Activated naive CD4-positive, alpha-beta T cell treated with anti-CD3 and anti-CD28 coated beads for 36 hours (primary cell): ENCODE measurements around the gene MPIG6B. TPM values are rescaled to one million over a fixed set of nuclear protein-coding genes. Genes with fewer than 3 reads are reported as not detected.

Source experiments
- CTCF ChIA-PET: fragments of 350-600 bp; sonication (Branson Sonifier 250); formaldehyde crosslinking; loops from one replicate; lab custom pipeline; 2021; ENCODE audit warnings: antibody characterized with exemption; lab: Charles Lee
- DNase-seq: peaks from one replicate; pipeline ENCODE4 v3.0.0-alpha.2; 2020
- H3K27ac Mint-ChIP-seq: one replicate; pipeline ENCODE4 v1.8.0; 2021; ENCODE audit warnings: mild to moderate bottlenecking, mixed read lengths
- H3K27me3 Mint-ChIP-seq: one replicate; pipeline ENCODE4 v1.8.0; 2021; ENCODE audit warnings: low read depth, mixed read lengths
- H3K36me3 Mint-ChIP-seq: one replicate; pipeline ENCODE4 v1.8.0; 2021; ENCODE audit warnings: low read depth, mixed read lengths
- H3K4me1 Mint-ChIP-seq: one replicate; pipeline ENCODE4 v1.8.0; 2021; ENCODE audit warnings: low read depth, mixed read lengths
- H3K4me3 Mint-ChIP-seq: one replicate; pipeline ENCODE4 v1.8.0; 2021; ENCODE audit warnings: mild to moderate bottlenecking, moderate library complexity, mixed read lengths
- H3K9me3 Mint-ChIP-seq: one replicate; pipeline ENCODE4 v1.8.0; 2021; ENCODE audit warnings: mixed read lengths
- intact Hi-C: fragments of 100-400 bp; cut with micrococcal nuclease; formaldehyde crosslinking; loops from one replicate; pipeline ENCODE4 v1.15.1; 2023
- total RNA-seq, 2 experiments: library from RNA; stranded (reverse); gene quantifications; one replicate each; pipeline ENCODE4 v1.2.3, GENCODE V29; 2021

The MPIG6B gene
- total RNA-seq, 2 experiments from 2014 or later = 0.49 TPM; not detected in 1

GRCh38 chr6:31736021-31736767 is 13.0 kb downstream of the MPIG6B start, which contains the start of gene CLIC1:
Gene CLIC1, minus strand, starts transcription at chr6:31736530. Its CDS starts 230 bp downstream, at chr6:31736300.
- peak within 1 kb of the TSS; percentile 93 for H3K4me3 Mint-ChIP-seq
- intact Hi-C loops = loop anchor here (5.0 kb wide), 4 partner anchors 159 to 1106 kb away; partner anchors contain the start of genes EHMT2, GPSM3, PBX2 and PSMB8
- H3K27ac Mint-ChIP-seq = peak within 1 kb of the TSS; percentile 93
- peaks cover 47% of the 10 kb centered on the region for H3K36me3 Mint-ChIP-seq
- H3K9me3 Mint-ChIP-seq = no peaks in the 10 kb centered on the region
- peaks cover 53% of the 10 kb centered on the region for H3K4me1 Mint-ChIP-seq
- DNase-seq = peak; percentile 93
- no peaks in the 10 kb centered on the region for H3K27me3 Mint-ChIP-seq
- CTCF ChIA-PET = interaction anchor here (0.5 to 4.3 kb wide), 5 partner anchors 8 to 132 kb away, joined by 3 to 22 read pairs (median 6); partner anchors contain the start of gene DDAH2

GRCh38 chr6:31736768-31737314 is 13.7 kb downstream of the MPIG6B start:
- peaks cover 51% of the 10 kb centered on the region for H3K36me3 Mint-ChIP-seq
- H3K27ac Mint-ChIP-seq = peak overlapping the region; percentile 93
- H3K9me3 Mint-ChIP-seq = no peaks in the 10 kb centered on the region
- peak overlapping the region; percentile 93 for H3K4me3 Mint-ChIP-seq
- DNase-seq = no peak
- no peaks in the 10 kb centered on the region for H3K27me3 Mint-ChIP-seq
- H3K4me1 Mint-ChIP-seq = peaks cover 58% of the 10 kb centered on the region
- intact Hi-C loops = loop anchor here (5.0 kb wide), 4 partner anchors 160 to 1105 kb away; partner anchors contain the start of genes EHMT2, GPSM3, PBX2 and PSMB8
- CTCF ChIA-PET = interaction anchor here (0.7 to 4.3 kb wide), 6 partner anchors 8 to 139 kb away, joined by 3 to 22 read pairs (median 6); partner anchors contain the start of gene DDAH2

- Mint-ChIP-seq H3K36me3 (peaks cover 50% of the 10 kb centered on the region), H3K27ac (peak overlapping the region; percentile 93), H3K9me3 (no peaks in the 10 kb centered on the region), H3K27me3 (no peaks in the 10 kb centered on the region), H3K4me3 (peak overlapping the region; percentile 93), H3K4me1 (peaks cover 59% of the 10 kb centered on the region)
- CTCF ChIA-PET = interaction anchor here (0.6 to 4.3 kb wide), 17 partner anchors 9 to 418 kb away, joined by 3 to 22 read pairs (median 3); partner anchors contain the start of genes BAG6, DDAH2, LY6G5C and LY6G6F
- DNase-seq = peak; percentile 53
- intact Hi-C loops = loop anchor here (5.0 kb wide), 4 partner anchors 160 to 1105 kb away; partner anchors contain the start of genes EHMT2, GPSM3, PBX2 and PSMB8
These were observed 14.3 kb downstream of the MPIG6B start for GRCh38 chr6:31737315-31737990.

GRCh38 chr6:31737991-31738979 is 15.1 kb downstream of the MPIG6B start:
- Mint-ChIP-seq H3K36me3 (peaks cover 55% of the 10 kb centered on the region), H3K4me3 (peak overlapping the region; percentile 93), H3K27ac (peak overlapping the region; percentile 93), H3K27me3 (no peaks in the 10 kb centered on the region), H3K9me3 (no peaks in the 10 kb centered on the region), H3K4me1 (peaks cover 56% of the 10 kb centered on the region)
- intact Hi-C loops = loop anchor here (1.0 to 5.0 kb wide), 15 partner anchors 9 to 1233 kb away; partner anchors contain the start of genes ABHD16A, AGPAT1, DDAH2 and EHMT2
- CTCF ChIA-PET = interaction anchor here (0.6 to 4.3 kb wide), 22 partner anchors 10 to 417 kb away, joined by 3 to 22 read pairs (median 4); partner anchors contain the start of genes ABHD16A, BAG6, DDAH2 and LSM2
- peak; percentile 86 for DNase-seq

- H3K4me3 Mint-ChIP-seq = peak within 1 kb of the TSS; percentile 95
- DNase-seq = peak; percentile 99
- intact Hi-C loops = loop anchor here (1.0 to 5.0 kb wide), 12 partner anchors 33 to 1231 kb away; partner anchors contain the start of genes AGPAT1, BAG6, EHMT2 and GPSM3
- H3K4me1 Mint-ChIP-seq = peaks cover 45% of the 10 kb centered on the region
- peak within 1 kb of the TSS; percentile 93 for H3K27ac Mint-ChIP-seq
- no peaks in the 10 kb centered on the region for H3K9me3 Mint-ChIP-seq
- peaks cover 49% of the 10 kb centered on the region for H3K36me3 Mint-ChIP-seq
- H3K27me3 Mint-ChIP-seq = no peaks in the 10 kb centered on the region
- CTCF ChIA-PET = interaction anchor here (1.0 to 4.3 kb wide), 11 partner anchors 10 to 158 kb away, joined by 3 to 22 read pairs (median 7); partner anchors contain the start of genes DDAH2, LY6G5C and VARS1
These were observed 16.6 kb downstream of the MPIG6B start, which contains the start of gene MSH5 for GRCh38 chr6:31739639-31740396. Gene MSH5, plus strand, starts transcription at chr6:31740005. Its CDS starts 462 bp downstream, at chr6:31740467.

GRCh38 chr6:31740397-31741223 is 17.4 kb downstream of the MPIG6B start:
- H3K4me1 Mint-ChIP-seq = peaks cover 45% of the 10 kb centered on the region
- DNase-seq = no peak

GRCh38 chr6:31741815-31742214 is 18.6 kb downstream of the MPIG6B start:
- intact Hi-C loops = no loop called here
- no peak overlapping the region for H3K27ac Mint-ChIP-seq
- H3K4me1 Mint-ChIP-seq = peaks cover 41% of the 10 kb centered on the region

More at GRCh38 chr6:31740397-31741223, 17.4 kb downstream of the MPIG6B start:
- intact Hi-C loops = no loop called here
- CTCF ChIA-PET = interaction anchor here (1.0 to 2.3 kb wide), 8 partner anchors 11 to 157 kb away, joined by 3 to 11 read pairs (median 6); partner anchors contain the start of genes LY6G5C and VARS1
- H3K36me3 Mint-ChIP-seq = peaks cover 49% of the 10 kb centered on the region
- H3K9me3 Mint-ChIP-seq = no peaks in the 10 kb centered on the region
- peak overlapping the region; percentile 95 for H3K4me3 Mint-ChIP-seq
- peak overlapping the region; percentile 93 for H3K27ac Mint-ChIP-seq
- H3K27me3 Mint-ChIP-seq = no peaks in the 10 kb centered on the region

GRCh38 chr6:31742894-31743293 is 19.7 kb downstream of the MPIG6B start:
- DNase-seq = no peak
- intact Hi-C loops = no loop called here
- Mint-ChIP-seq H3K4me1 (peaks cover 30% of the 10 kb centered on the region), H3K4me3 (no peak overlapping the region), H3K9me3 (no peaks in the 10 kb centered on the region), H3K27me3 (no peaks in the 10 kb centered on the region), H3K36me3 (peaks cover 57% of the 10 kb centered on the region), H3K27ac (no peak overlapping the region)
- CTCF ChIA-PET = interaction anchor here (1.4 kb wide), 1 partner anchor 27 kb away, joined by 3 read pairs; no protein-coding TSS in a partner anchor

More at GRCh38 chr6:31741815-31742214, 18.6 kb downstream of the MPIG6B start:
- Mint-ChIP-seq H3K36me3 (peaks cover 50% of the 10 kb centered on the region), H3K9me3 (no peaks in the 10 kb centered on the region), H3K27me3 (no peaks in the 10 kb centered on the region), H3K4me3 (peak overlapping the region; percentile 28)
- no peak for DNase-seq
- CTCF ChIA-PET = interaction anchor here (2.0 to 2.3 kb wide), 2 partner anchors 28 to 50 kb away, joined by 7 to 11 read pairs; no protein-coding TSS in a partner anchor

GRCh38 chr6:31744422-31744821 is 21.2 kb downstream of the MPIG6B start:
- H3K27ac Mint-ChIP-seq = no peak overlapping the region
- DNase-seq = no peak
- intact Hi-C loops = no loop called here
- CTCF ChIA-PET = no interaction called here
- peaks cover 62% of the 10 kb centered on the region for H3K36me3 Mint-ChIP-seq
- no peaks in the 10 kb centered on the region for H3K27me3 Mint-ChIP-seq
- H3K4me3 Mint-ChIP-seq = no peak overlapping the region
- peaks cover 15% of the 10 kb centered on the region for H3K4me1 Mint-ChIP-seq
- no peaks in the 10 kb centered on the region for H3K9me3 Mint-ChIP-seq
